ENCODE data around the gene UBE2D1.

DNA sequence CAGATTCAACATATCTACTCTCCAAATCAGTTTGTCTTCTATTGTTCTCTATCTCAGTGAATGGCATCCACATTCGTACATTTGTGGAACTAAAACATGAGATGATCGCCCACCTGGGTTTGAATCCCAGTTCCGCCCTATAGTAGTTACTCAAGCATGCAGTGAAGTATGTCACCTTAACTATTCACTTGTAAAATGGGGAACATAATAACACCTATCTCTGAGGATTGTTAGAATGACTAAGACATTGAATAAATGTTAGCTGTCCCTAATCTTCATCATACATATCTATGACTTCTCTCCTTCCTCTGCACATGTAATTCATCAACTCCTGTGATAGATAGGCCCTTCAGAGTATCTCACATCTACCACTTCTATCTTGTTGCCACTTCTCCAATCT lies 24.7 kb downstream of the UBE2D1 start:
- TF ChIP-seq, protein P1, sequence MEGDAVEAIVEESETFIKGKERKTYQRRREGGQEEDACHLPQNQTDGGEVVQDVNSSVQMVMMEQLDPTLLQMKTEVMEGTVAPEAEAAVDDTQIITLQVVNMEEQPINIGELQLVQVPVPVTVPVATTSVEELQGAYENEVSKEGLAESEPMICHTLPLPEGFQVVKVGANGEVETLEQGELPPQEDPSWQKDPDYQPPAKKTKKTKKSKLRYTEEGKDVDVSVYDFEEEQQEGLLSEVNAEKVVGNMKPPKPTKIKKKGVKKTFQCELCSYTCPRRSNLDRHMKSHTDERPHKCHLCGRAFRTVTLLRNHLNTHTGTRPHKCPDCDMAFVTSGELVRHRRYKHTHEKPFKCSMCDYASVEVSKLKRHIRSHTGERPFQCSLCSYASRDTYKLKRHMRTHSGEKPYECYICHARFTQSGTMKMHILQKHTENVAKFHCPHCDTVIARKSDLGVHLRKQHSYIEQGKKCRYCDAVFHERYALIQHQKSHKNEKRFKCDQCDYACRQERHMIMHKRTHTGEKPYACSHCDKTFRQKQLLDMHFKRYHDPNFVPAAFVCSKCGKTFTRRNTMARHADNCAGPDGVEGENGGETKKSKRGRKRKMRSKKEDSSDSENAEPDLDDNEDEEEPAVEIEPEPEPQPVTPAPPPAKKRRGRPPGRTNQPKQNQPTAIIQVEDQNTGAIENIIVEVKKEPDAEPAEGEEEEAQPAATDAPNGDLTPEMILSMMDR (IDR thresholded peaks at IDR 0.05; ENCODE audit: poor library complexity): no peak
- TF ChIP-seq EZH2 (IDR thresholded peaks at IDR 0.05; ENCODE audit: borderline replicate concordance): no peak
